GM23248 (cell line): ENCODE data around the gene MAP1B.

Source experiments
- EZH2 ChIP-seq: fragments of 200-600 bp; sonication (generic); IDR thresholded peaks from 2 replicates; pipeline ENCODE4 v1.6.1; 2018; ENCODE audit warnings: antibody characterized with exemption, mild to moderate bottlenecking; ENCODE audit not compliant: insufficient read depth, poor library complexity, severe bottlenecking
- EZH2phosphoT487 ChIP-seq: fragments of 200-600 bp; sonication (generic); IDR thresholded peaks from 2 replicates; pipeline ENCODE4 v1.6.1; 2018; ENCODE audit warnings: antibody characterized with exemption, moderate library complexity, mild to moderate bottlenecking, low read depth; ENCODE audit not compliant: insufficient read depth

DNA sequence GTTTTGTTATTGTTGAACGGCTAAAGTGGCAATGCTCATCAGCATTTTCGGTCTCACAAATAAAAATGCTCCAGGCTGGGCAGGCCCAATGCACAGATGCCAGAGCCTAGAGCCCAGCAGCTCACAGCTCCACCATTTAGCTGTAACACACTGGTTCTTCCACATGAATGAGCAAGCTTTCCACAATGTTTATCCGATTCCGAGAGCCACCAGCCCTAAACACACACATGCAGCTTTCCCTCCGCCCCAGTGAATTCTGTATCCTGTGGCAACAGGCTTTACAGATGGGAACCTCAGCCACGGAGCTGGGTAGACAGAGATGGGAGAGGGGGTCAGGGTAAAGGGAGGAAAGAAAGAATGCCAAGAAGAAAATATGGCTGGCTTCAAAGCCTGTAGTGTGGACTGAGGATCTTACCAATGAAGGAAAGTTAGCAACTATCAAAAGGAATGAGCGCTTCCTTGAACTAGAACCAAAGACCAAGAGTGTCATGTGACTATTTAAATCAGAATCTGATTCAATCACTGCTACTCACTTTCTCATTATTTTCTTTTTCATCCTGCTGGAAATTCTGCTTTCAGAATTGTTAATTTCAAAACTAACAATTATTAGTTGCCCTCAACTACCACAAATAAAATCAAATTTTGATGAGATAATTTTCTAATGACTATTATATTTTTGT, 135.7 kb downstream of the MAP1B start:
- TF ChIP-seq EZH2 (no peak), EZH2phosphoT487 (no peak)
